ENCODE data around the gene MBNL1. TPM values are rescaled to one million over a fixed set of nuclear protein-coding genes. Genes with fewer than 3 reads are reported as not detected.

MBNL1 gene
- total RNA-seq, 1 donor from 2014 or later = 36.2 TPM

- H3K27me3 Mint-ChIP-seq (ENCODE audit: low read depth) = no peaks in the 10 kb centered on the region
- no peak for TF ChIP-seq CTCF (conservative IDR thresholded peaks at IDR 0.05)
- no peak overlapping the region for H3K27ac Mint-ChIP-seq (ENCODE audit: unreplicated experiment)
- no peak for DNase-seq (ENCODE audit: low read depth, low spot score)
- no peaks in the 10 kb centered on the region for H3K4me1 Mint-ChIP-seq
- H3K9me3 Mint-ChIP-seq = no peaks in the 10 kb centered on the region
- no peaks in the 10 kb centered on the region for H3K36me3 Mint-ChIP-seq (ENCODE audit: low read depth)
- no peak overlapping the region for H3K4me3 Mint-ChIP-seq
These were observed 24.8 kb upstream of the MBNL1 start for GRCh38 chr3:152243721-152244516.

- no peaks in the 10 kb centered on the region for H3K4me1 Mint-ChIP-seq
- DNase-seq (ENCODE audit: low read depth, low spot score) = no peak
These were observed 24.2 kb upstream of the MBNL1 start for GRCh38 chr3:152244517-152244888.

GRCh38 chr3:152245498-152246170 lies 23.1 kb upstream of the MBNL1 start:
- no peaks in the 10 kb centered on the region for H3K9me3 Mint-ChIP-seq
- no peak for DNase-seq (ENCODE audit: low read depth, low spot score)
- TF ChIP-seq CTCF (conservative IDR thresholded peaks at IDR 0.05) = no peak
- no peaks in the 10 kb centered on the region for H3K4me1 Mint-ChIP-seq
- H3K27ac Mint-ChIP-seq (ENCODE audit: unreplicated experiment) = no peak overlapping the region
- H3K4me3 Mint-ChIP-seq = no peak overlapping the region
- H3K27me3 Mint-ChIP-seq (ENCODE audit: low read depth) = no peaks in the 10 kb centered on the region
- H3K36me3 Mint-ChIP-seq (ENCODE audit: low read depth) = no peaks in the 10 kb centered on the region

More at GRCh38 chr3:152244517-152244888, 24.2 kb upstream of the MBNL1 start:
- Mint-ChIP-seq H3K27ac (ENCODE audit: unreplicated experiment) (no peak overlapping the region), H3K4me3 (no peak overlapping the region), H3K9me3 (no peaks in the 10 kb centered on the region), H3K36me3 (ENCODE audit: low read depth) (no peaks in the 10 kb centered on the region), H3K27me3 (ENCODE audit: low read depth) (no peaks in the 10 kb centered on the region)
- no peak for TF ChIP-seq CTCF (conservative IDR thresholded peaks at IDR 0.05)

GRCh38 chr3:152251916-152252315 lies 16.8 kb upstream of the MBNL1 start:
- H3K4me3 Mint-ChIP-seq = no peak overlapping the region
- no peak overlapping the region for H3K27ac Mint-ChIP-seq (ENCODE audit: unreplicated experiment)
- no peaks in the 10 kb centered on the region for H3K27me3 Mint-ChIP-seq (ENCODE audit: low read depth)
- H3K4me1 Mint-ChIP-seq = no peaks in the 10 kb centered on the region
- H3K9me3 Mint-ChIP-seq = peaks cover 5% of the 10 kb centered on the region
- no peak for TF ChIP-seq CTCF (conservative IDR thresholded peaks at IDR 0.05)
- H3K36me3 Mint-ChIP-seq (ENCODE audit: low read depth) = no peaks in the 10 kb centered on the region
- DNase-seq (ENCODE audit: low read depth, low spot score) = no peak

- Mint-ChIP-seq H3K4me1 (no peaks in the 10 kb centered on the region), H3K27me3 (ENCODE audit: low read depth) (no peaks in the 10 kb centered on the region), H3K9me3 (peaks cover 5% of the 10 kb centered on the region), H3K4me3 (no peak overlapping the region), H3K27ac (ENCODE audit: unreplicated experiment) (no peak overlapping the region), H3K36me3 (ENCODE audit: low read depth) (no peaks in the 10 kb centered on the region)
- no peak for DNase-seq (ENCODE audit: low read depth, low spot score)
- no peak for TF ChIP-seq CTCF (conservative IDR thresholded peaks at IDR 0.05)
These were observed 16.0 kb upstream of the MBNL1 start for GRCh38 chr3:152252755-152253154.
